WTC11 (cell line): Measurements from ENCODE around the gene RPUSD3. TPM values are rescaled to one million over a fixed set of nuclear protein-coding genes. Genes with fewer than 3 reads are reported as not detected.

Experiments used
- ATAC-seq: fragments of 200-7000 bp; cut with Tn5 transposase; 2 replicates; pipeline ENCODE4 v1.10.0; 2021; ENCODE audit warnings: mild to moderate bottlenecking, moderate library complexity
- CTCF ChIA-PET: fragments of 300-600 bp; sonication (Branson Sonifier 250); formaldehyde crosslinking; loops from one replicate; lab custom pipeline; 2021; ENCODE audit warnings: antibody characterized with exemption; lab: Charles Lee
- POLR2A ChIA-PET: fragments of 350-600 bp; sonication (Branson Sonifier 250); formaldehyde crosslinking; loops from one replicate; lab custom pipeline; 2021; ENCODE audit warnings: antibody characterized with exemption; lab: Charles Lee
- DNase-seq: peaks from one replicate; pipeline ENCODE4 v3.0.0; 2021; ENCODE audit warnings: low spot score
- H3K27ac Mint-ChIP-seq: 2 replicates; pipeline ENCODE4 v1.8.0; 2021; ENCODE audit warnings: mixed read lengths
- H3K27me3 Mint-ChIP-seq: 2 replicates; pipeline ENCODE4 v1.8.0; 2021; ENCODE audit warnings: low read depth, mild to moderate bottlenecking, moderate library complexity, mixed read lengths
- H3K36me3 Mint-ChIP-seq: 2 replicates; pipeline ENCODE4 v1.8.0; 2021; ENCODE audit warnings: mixed read lengths
- H3K4me1 Mint-ChIP-seq: 2 replicates; pipeline ENCODE4 v1.8.0; 2022; ENCODE audit warnings: mixed read lengths
- H3K4me3 Mint-ChIP-seq: 2 replicates; pipeline ENCODE4 v1.8.0; 2021; ENCODE audit warnings: mild to moderate bottlenecking, moderate library complexity, mixed read lengths
- H3K9me3 Mint-ChIP-seq: 2 replicates; pipeline ENCODE4 v1.8.0; 2021; ENCODE audit warnings: mixed read lengths
- ELF4 ChIP-seq: sonication (generic); formaldehyde crosslinking; IDR thresholded peaks from 2 replicates; pipeline ENCODE4 v1.8.1; 2022; ENCODE audit warnings: low read depth, mild to moderate bottlenecking, moderate library complexity, missing genetic modification reagents
- FOXJ3 ChIP-seq: sonication (generic); formaldehyde crosslinking; IDR thresholded peaks from 2 replicates; pipeline ENCODE4 v1.9.0; 2021; ENCODE audit warnings: missing genetic modification reagents, mild to moderate bottlenecking, borderline replicate concordance
- IRF1 ChIP-seq: sonication (generic); formaldehyde crosslinking; IDR thresholded peaks from 2 replicates; pipeline ENCODE4 v1.8.0; 2023; ENCODE audit warnings: missing genetic modification reagents
- IRF2 ChIP-seq: sonication (generic); formaldehyde crosslinking; IDR thresholded peaks from 2 replicates; pipeline ENCODE4 v1.8.0; 2022; ENCODE audit warnings: low read depth, missing genetic modification reagents, borderline replicate concordance
- JAZF1 ChIP-seq: fragments of 250-450 bp; sonication (Bioruptor Pico); IDR thresholded peaks from 2 replicates; pipeline ENCODE4 v1.9.0; 2021; ENCODE audit warnings: moderate library complexity, mild to moderate bottlenecking, inconsistent platforms
- MXD4 ChIP-seq: fragments of 250-450 bp; sonication (Bioruptor Pico); IDR thresholded peaks from 2 replicates; pipeline ENCODE4 v1.8.0; 2021; ENCODE audit warnings: mild to moderate bottlenecking, moderate library complexity, borderline replicate concordance
- NFATC4 ChIP-seq: fragments of 250-450 bp; sonication (Bioruptor Pico); IDR thresholded peaks from 2 replicates; pipeline ENCODE4 v1.9.0; 2021; ENCODE audit warnings: mild to moderate bottlenecking
- NFYB ChIP-seq: sonication (generic); formaldehyde crosslinking; conservative IDR thresholded peaks from 2 replicates; pipeline ENCODE4 v1.8.0; 2022; ENCODE audit warnings: low read depth, missing genetic modification reagents
- NR1H2 ChIP-seq: sonication (generic); formaldehyde crosslinking; IDR thresholded peaks from 2 replicates; pipeline ENCODE4 v1.9.0; 2021; ENCODE audit warnings: mild to moderate bottlenecking, moderate library complexity, missing genetic modification reagents
- SMAD4 ChIP-seq: sonication (generic); formaldehyde crosslinking; IDR thresholded peaks from 2 replicates; pipeline ENCODE4 v1.8.0; 2022; ENCODE audit warnings: mild to moderate bottlenecking, missing genetic modification reagents
- STAT6 ChIP-seq: sonication (generic); formaldehyde crosslinking; conservative IDR thresholded peaks from 2 replicates; pipeline ENCODE4 v1.8.1; 2023; ENCODE audit warnings: mild to moderate bottlenecking, low read depth, missing genetic modification reagents, moderate library complexity
- ZNF138 ChIP-seq: sonication (generic); formaldehyde crosslinking; conservative IDR thresholded peaks from 2 replicates; pipeline ENCODE4 v1.8.1; 2022; ENCODE audit warnings: mild to moderate bottlenecking, moderate library complexity, missing genetic modification reagents
- ZNF219 ChIP-seq: sonication (generic); formaldehyde crosslinking; IDR thresholded peaks from 2 replicates; pipeline ENCODE4 v1.8.0; 2023; ENCODE audit warnings: missing genetic modification reagents, mild to moderate bottlenecking, borderline replicate concordance
- ZNF232 ChIP-seq: sonication (generic); formaldehyde crosslinking; IDR thresholded peaks from 2 replicates; pipeline ENCODE4 v1.8.0; 2022; ENCODE audit warnings: mild to moderate bottlenecking, missing genetic modification reagents
- total RNA-seq: library from RNA; stranded (reverse); gene quantifications from 3 replicates; pipeline ENCODE4 v1.2.3, GENCODE V29; 2021
- TF ChIP-seq, protein P1 (sequence below): sonication (generic); formaldehyde crosslinking; IDR thresholded peaks from 2 replicates; pipeline ENCODE4 v1.8.1; 2022; ENCODE audit warnings: low read depth, missing genetic modification reagents, borderline replicate concordance
- TF ChIP-seq, protein P2 (sequence below): fragments of 250-450 bp; sonication (Bioruptor Pico); IDR thresholded peaks from 2 replicates; pipeline ENCODE4 v1.9.0; 2021; ENCODE audit warnings: moderate library complexity, mild to moderate bottlenecking, inconsistent platforms, borderline replicate concordance
- TF ChIP-seq, protein P3 (sequence below): sonication (generic); formaldehyde crosslinking; IDR thresholded peaks from 2 replicates; pipeline ENCODE4 v1.8.0; 2023; ENCODE audit warnings: missing genetic modification reagents, mild to moderate bottlenecking, borderline replicate concordance
- TF ChIP-seq, protein P4 (sequence below): fragments of 250-450 bp; sonication (Bioruptor Pico); IDR thresholded peaks from 2 replicates; pipeline ENCODE4 v1.9.0; 2021; ENCODE audit warnings: mild to moderate bottlenecking, borderline replicate concordance
- TF ChIP-seq, protein P5 (sequence below): sonication (generic); formaldehyde crosslinking; IDR thresholded peaks from 2 replicates; pipeline ENCODE4 v1.8.1; 2023; ENCODE audit warnings: mild to moderate bottlenecking, moderate library complexity, missing genetic modification reagents
- TF ChIP-seq, protein P6 (sequence below): sonication (generic); formaldehyde crosslinking; IDR thresholded peaks from 2 replicates; pipeline ENCODE4 v1.8.0; 2022; ENCODE audit warnings: mild to moderate bottlenecking, missing genetic modification reagents

The RPUSD3 gene
- total RNA-seq, 1 experiment from 2014 or later = 95.5 TPM

DNA sequence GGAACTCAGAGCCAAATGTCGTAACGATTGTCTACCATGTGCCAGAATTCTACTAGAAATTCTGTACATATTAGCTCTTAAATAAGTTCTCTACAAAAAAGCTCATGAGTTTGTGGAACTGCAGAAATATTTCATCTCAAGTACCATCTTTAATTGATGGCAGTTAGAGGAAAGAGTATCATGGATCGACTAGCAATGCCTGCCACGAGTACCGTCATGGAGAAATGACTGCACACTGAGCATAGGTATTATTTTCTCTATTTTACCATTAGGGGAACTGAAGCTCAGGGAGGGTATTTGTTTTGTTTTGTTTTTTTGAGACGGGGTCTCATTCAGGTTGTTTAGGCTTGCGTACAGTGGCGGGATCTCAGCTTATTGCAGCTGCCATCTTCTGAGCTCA is 2.8 kb downstream of the RPUSD3 start (continued):
- TF ChIP-seq, protein P1, sequence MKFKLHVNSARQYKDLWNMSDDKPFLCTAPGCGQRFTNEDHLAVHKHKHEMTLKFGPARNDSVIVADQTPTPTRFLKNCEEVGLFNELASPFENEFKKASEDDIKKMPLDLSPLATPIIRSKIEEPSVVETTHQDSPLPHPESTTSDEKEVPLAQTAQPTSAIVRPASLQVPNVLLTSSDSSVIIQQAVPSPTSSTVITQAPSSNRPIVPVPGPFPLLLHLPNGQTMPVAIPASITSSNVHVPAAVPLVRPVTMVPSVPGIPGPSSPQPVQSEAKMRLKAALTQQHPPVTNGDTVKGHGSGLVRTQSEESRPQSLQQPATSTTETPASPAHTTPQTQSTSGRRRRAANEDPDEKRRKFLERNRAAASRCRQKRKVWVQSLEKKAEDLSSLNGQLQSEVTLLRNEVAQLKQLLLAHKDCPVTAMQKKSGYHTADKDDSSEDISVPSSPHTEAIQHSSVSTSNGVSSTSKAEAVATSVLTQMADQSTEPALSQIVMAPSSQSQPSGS = no peak
- TF ChIP-seq, protein P2, sequence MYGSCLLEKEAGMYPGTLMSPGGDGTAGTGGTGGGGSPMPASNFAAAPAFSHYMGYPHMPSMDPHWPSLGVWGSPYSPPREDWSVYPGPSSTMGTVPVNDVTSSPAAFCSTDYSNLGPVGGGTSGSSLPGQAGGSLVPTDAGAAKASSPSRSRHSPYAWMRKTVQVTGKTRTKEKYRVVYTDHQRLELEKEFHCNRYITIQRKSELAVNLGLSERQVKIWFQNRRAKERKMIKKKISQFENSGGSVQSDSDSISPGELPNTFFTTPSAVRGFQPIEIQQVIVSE (CRISPR knock-in tag) = no peak
- TF ChIP-seq, protein P3, sequence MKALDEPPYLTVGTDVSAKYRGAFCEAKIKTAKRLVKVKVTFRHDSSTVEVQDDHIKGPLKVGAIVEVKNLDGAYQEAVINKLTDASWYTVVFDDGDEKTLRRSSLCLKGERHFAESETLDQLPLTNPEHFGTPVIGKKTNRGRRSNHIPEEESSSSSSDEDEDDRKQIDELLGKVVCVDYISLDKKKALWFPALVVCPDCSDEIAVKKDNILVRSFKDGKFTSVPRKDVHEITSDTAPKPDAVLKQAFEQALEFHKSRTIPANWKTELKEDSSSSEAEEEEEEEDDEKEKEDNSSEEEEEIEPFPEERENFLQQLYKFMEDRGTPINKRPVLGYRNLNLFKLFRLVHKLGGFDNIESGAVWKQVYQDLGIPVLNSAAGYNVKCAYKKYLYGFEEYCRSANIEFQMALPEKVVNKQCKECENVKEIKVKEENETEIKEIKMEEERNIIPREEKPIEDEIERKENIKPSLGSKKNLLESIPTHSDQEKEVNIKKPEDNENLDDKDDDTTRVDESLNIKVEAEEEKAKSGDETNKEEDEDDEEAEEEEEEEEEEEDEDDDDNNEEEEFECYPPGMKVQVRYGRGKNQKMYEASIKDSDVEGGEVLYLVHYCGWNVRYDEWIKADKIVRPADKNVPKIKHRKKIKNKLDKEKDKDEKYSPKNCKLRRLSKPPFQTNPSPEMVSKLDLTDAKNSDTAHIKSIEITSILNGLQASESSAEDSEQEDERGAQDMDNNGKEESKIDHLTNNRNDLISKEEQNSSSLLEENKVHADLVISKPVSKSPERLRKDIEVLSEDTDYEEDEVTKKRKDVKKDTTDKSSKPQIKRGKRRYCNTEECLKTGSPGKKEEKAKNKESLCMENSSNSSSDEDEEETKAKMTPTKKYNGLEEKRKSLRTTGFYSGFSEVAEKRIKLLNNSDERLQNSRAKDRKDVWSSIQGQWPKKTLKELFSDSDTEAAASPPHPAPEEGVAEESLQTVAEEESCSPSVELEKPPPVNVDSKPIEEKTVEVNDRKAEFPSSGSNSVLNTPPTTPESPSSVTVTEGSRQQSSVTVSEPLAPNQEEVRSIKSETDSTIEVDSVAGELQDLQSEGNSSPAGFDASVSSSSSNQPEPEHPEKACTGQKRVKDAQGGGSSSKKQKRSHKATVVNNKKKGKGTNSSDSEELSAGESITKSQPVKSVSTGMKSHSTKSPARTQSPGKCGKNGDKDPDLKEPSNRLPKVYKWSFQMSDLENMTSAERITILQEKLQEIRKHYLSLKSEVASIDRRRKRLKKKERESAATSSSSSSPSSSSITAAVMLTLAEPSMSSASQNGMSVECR (CRISPR knock-in tag) = no peak
- no peak for TF ChIP-seq JAZF1 (CRISPR knock-in tag)

GRCh38 chr3:9838856-9839255 is 5.0 kb downstream of the RPUSD3 start:
- H3K9me3 Mint-ChIP-seq = no peaks in the 10 kb centered on the region
- H3K27ac Mint-ChIP-seq = no peak overlapping the region
- H3K36me3 Mint-ChIP-seq = peaks cover 28% of the 10 kb centered on the region
- ChIA-PET POLR2A (interaction anchor here (0.7 kb wide), 1 partner anchor 964 kb away, joined by 5 read pairs; no protein-coding TSS in a partner anchor), CTCF (interaction anchor here (1.4 kb wide), 1 partner anchor 108 kb away, joined by 3 read pairs; no protein-coding TSS in a partner anchor)
- no peak overlapping the region for H3K4me3 Mint-ChIP-seq
- DNase-seq = no peak
- no peak for ATAC-seq
- peaks cover 6% of the 10 kb centered on the region for H3K4me1 Mint-ChIP-seq
- no peaks in the 10 kb centered on the region for H3K27me3 Mint-ChIP-seq
- no peak for TF ChIP-seq SMAD4 (CRISPR knock-in tag)
- TF ChIP-seq ZNF138 (CRISPR knock-in tag) = no peak
- no peak for TF ChIP-seq ELF4
- TF ChIP-seq ZNF232 = no peak
- TF ChIP-seq, protein P4, sequence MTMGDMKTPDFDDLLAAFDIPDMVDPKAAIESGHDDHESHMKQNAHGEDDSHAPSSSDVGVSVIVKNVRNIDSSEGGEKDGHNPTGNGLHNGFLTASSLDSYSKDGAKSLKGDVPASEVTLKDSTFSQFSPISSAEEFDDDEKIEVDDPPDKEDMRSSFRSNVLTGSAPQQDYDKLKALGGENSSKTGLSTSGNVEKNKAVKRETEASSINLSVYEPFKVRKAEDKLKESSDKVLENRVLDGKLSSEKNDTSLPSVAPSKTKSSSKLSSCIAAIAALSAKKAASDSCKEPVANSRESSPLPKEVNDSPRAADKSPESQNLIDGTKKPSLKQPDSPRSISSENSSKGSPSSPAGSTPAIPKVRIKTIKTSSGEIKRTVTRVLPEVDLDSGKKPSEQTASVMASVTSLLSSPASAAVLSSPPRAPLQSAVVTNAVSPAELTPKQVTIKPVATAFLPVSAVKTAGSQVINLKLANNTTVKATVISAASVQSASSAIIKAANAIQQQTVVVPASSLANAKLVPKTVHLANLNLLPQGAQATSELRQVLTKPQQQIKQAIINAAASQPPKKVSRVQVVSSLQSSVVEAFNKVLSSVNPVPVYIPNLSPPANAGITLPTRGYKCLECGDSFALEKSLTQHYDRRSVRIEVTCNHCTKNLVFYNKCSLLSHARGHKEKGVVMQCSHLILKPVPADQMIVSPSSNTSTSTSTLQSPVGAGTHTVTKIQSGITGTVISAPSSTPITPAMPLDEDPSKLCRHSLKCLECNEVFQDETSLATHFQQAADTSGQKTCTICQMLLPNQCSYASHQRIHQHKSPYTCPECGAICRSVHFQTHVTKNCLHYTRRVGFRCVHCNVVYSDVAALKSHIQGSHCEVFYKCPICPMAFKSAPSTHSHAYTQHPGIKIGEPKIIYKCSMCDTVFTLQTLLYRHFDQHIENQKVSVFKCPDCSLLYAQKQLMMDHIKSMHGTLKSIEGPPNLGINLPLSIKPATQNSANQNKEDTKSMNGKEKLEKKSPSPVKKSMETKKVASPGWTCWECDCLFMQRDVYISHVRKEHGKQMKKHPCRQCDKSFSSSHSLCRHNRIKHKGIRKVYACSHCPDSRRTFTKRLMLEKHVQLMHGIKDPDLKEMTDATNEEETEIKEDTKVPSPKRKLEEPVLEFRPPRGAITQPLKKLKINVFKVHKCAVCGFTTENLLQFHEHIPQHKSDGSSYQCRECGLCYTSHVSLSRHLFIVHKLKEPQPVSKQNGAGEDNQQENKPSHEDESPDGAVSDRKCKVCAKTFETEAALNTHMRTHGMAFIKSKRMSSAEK (CRISPR knock-in tag) = no peak
- TF ChIP-seq NFYB (CRISPR knock-in tag) = no peak
- TF ChIP-seq FOXJ3 = no peak
- TF ChIP-seq STAT6 (CRISPR knock-in tag) = no peak
- no peak for TF ChIP-seq IRF2
- no peak for TF ChIP-seq NFATC4
- no peak for TF ChIP-seq ZNF219 (CRISPR knock-in tag)
- TF ChIP-seq, protein P5, sequence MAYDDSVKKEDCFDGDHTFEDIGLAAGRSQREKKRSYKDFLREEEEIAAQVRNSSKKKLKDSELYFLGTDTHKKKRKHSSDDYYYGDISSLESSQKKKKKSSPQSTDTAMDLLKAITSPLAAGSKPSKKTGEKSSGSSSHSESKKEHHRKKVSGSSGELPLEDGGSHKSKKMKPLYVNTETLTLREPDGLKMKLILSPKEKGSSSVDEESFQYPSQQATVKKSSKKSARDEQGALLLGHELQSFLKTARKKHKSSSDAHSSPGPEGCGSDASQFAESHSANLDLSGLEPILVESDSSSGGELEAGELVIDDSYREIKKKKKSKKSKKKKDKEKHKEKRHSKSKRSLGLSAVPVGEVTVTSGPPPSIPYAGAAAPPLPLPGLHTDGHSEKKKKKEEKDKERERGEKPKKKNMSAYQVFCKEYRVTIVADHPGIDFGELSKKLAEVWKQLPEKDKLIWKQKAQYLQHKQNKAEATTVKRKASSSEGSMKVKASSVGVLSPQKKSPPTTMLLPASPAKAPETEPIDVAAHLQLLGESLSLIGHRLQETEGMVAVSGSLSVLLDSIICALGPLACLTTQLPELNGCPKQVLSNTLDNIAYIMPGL (CRISPR knock-in tag) = no peak
- TF ChIP-seq MXD4 (CRISPR knock-in tag) = no peak
- TF ChIP-seq IRF1 (CRISPR knock-in tag) = no peak
- TF ChIP-seq, protein P6, sequence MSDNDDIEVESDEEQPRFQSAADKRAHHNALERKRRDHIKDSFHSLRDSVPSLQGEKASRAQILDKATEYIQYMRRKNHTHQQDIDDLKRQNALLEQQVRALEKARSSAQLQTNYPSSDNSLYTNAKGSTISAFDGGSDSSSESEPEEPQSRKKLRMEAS (CRISPR knock-in tag) = no peak
- TF ChIP-seq NR1H2 (CRISPR knock-in tag) = no peak
